Activated CD8-positive, alpha-beta T cell treated with anti-CD3 and anti-CD28 coated beads for 36 hours (primary cell): ENCODE results near the gene PGPEP1. TPM values are rescaled to one million over a fixed set of nuclear protein-coding genes. Genes with fewer than 3 reads are reported as not detected.

ENCODE experiments used
- ATAC-seq: fragments of 200-7000 bp; cut with Tn5 transposase; one replicate; pipeline ENCODE4 v1.10.0; 2021; ENCODE audit warnings: mild to moderate bottlenecking, moderate library complexity
- CTCF ChIA-PET: fragments of 350-600 bp; sonication (Branson Sonifier 250); formaldehyde crosslinking; loops from one replicate; lab custom pipeline; 2021; ENCODE audit warnings: antibody characterized with exemption; lab: Charles Lee
- POLR2A ChIA-PET: fragments of 350-600 bp; sonication (Branson Sonifier 250); formaldehyde crosslinking; loops from one replicate; lab custom pipeline; 2021; ENCODE audit warnings: antibody characterized with exemption; lab: Charles Lee
- DNase-seq: peaks from one replicate; pipeline ENCODE4 v3.0.0-alpha.2; 2020
- H3K27ac Mint-ChIP-seq: one replicate; pipeline ENCODE4 v1.8.0; 2021; ENCODE audit warnings: mild to moderate bottlenecking, mixed read lengths
- H3K27me3 Mint-ChIP-seq: one replicate; pipeline ENCODE4 v1.8.0; 2021; ENCODE audit warnings: mixed read lengths
- H3K36me3 Mint-ChIP-seq: one replicate; pipeline ENCODE4 v1.8.0; 2021; ENCODE audit warnings: low read depth, mixed read lengths
- H3K4me1 Mint-ChIP-seq: one replicate; pipeline ENCODE4 v1.8.0; 2021; ENCODE audit warnings: low read depth, mixed read lengths
- H3K4me3 Mint-ChIP-seq: one replicate; pipeline ENCODE4 v1.8.0; 2021; ENCODE audit warnings: mild to moderate bottlenecking, moderate library complexity, mixed read lengths
- H3K9me3 Mint-ChIP-seq: one replicate; pipeline ENCODE4 v1.8.0; 2021; ENCODE audit warnings: mixed read lengths
- CTCF ChIP-seq: fragments of 200-600 bp; IDR thresholded peaks from one replicate; pipeline ENCODE4 v1.8.0; 2022; ENCODE audit warnings: antibody characterized with exemption, mild to moderate bottlenecking
- intact Hi-C: fragments of 100-400 bp; cut with micrococcal nuclease; formaldehyde crosslinking; loops from one replicate; pipeline ENCODE4 v1.10.0; 2022
- total RNA-seq, 2 experiments: library from RNA; stranded (reverse); gene quantifications; one replicate each; pipeline ENCODE4 v1.2.3, GENCODE V29; 2021

PGPEP1 gene
- total RNA-seq, 2 experiments from 2014 or later = 21.7 to 23.9 TPM

GRCh38 chr19:18389726-18390064, 49.3 kb downstream of the PGPEP1 start:
- Mint-ChIP-seq H3K9me3 (no peaks in the 10 kb centered on the region), H3K27ac (no peak overlapping the region), H3K4me3 (no peak overlapping the region), H3K27me3 (peaks cover 35% of the 10 kb centered on the region), H3K4me1 (peaks cover 6% of the 10 kb centered on the region), H3K36me3 (no peaks in the 10 kb centered on the region)
- no peak for TF ChIP-seq CTCF
- ATAC-seq (no peak), DNase-seq (no peak)
- ChIA-PET CTCF (interaction anchor here (1.0 to 6.7 kb wide), 12 partner anchors 9 to 205 kb away, joined by 3 to 181 read pairs (median 14); partner anchors contain the start of genes LSM4 and SSBP4), POLR2A (interaction anchor here (1.0 to 2.1 kb wide), 5 partner anchors 10 to 110 kb away, joined by 3 to 5 read pairs (median 3); partner anchors contain the start of gene JUND)
- intact Hi-C loops = no loop called here

GRCh38 chr19:18390065-18390907, 49.9 kb downstream of the PGPEP1 start:
- DNase-seq (no peak), ATAC-seq (no peak)
- H3K4me1 Mint-ChIP-seq = peaks cover 6% of the 10 kb centered on the region
- POLR2A ChIA-PET = interaction anchor here (1.1 to 1.2 kb wide), 4 partner anchors 10 to 111 kb away, joined by 3 to 5 read pairs (median 3); no protein-coding TSS in a partner anchor
- TF ChIP-seq CTCF = no peak
- H3K9me3 Mint-ChIP-seq = no peaks in the 10 kb centered on the region
- CTCF ChIA-PET = interaction anchor here (1.4 to 6.7 kb wide), 7 partner anchors 11 to 112 kb away, joined by 4 to 181 read pairs (median 28); partner anchors contain the start of genes LSM4 and SSBP4
- no peak overlapping the region for H3K27ac Mint-ChIP-seq
- H3K27me3 Mint-ChIP-seq = peaks cover 34% of the 10 kb centered on the region
- H3K4me3 Mint-ChIP-seq = no peak overlapping the region
- H3K36me3 Mint-ChIP-seq = no peaks in the 10 kb centered on the region
- intact Hi-C loops = no loop called here

GRCh38 chr19:18391509-18392075, 51.2 kb downstream of the PGPEP1 start:
- intact Hi-C loops = no loop called here
- DNase-seq = no peak
- ChIA-PET POLR2A (interaction anchor here (1.2 kb wide), 1 partner anchor 111 kb away, joined by 3 read pairs; no protein-coding TSS in a partner anchor), CTCF (interaction anchor here (0.9 to 6.7 kb wide), 3 partner anchors 9 to 23 kb away, joined by 3 to 181 read pairs (median 4); partner anchors contain the start of gene SSBP4)
- peaks cover 6% of the 10 kb centered on the region for H3K4me1 Mint-ChIP-seq
- H3K36me3 Mint-ChIP-seq = no peaks in the 10 kb centered on the region
- H3K4me3 Mint-ChIP-seq = no peak overlapping the region
- no peak overlapping the region for H3K27ac Mint-ChIP-seq
- peaks cover 25% of the 10 kb centered on the region for H3K27me3 Mint-ChIP-seq
- no peak for TF ChIP-seq CTCF
- H3K9me3 Mint-ChIP-seq = no peaks in the 10 kb centered on the region
- ATAC-seq = no peak

GRCh38 chr19:18392417-18392816, 52.0 kb downstream of the PGPEP1 start:
- Mint-ChIP-seq H3K36me3 (no peaks in the 10 kb centered on the region), H3K27me3 (peaks cover 18% of the 10 kb centered on the region), H3K4me1 (peaks cover 6% of the 10 kb centered on the region), H3K27ac (no peak overlapping the region), H3K9me3 (no peaks in the 10 kb centered on the region), H3K4me3 (no peak overlapping the region)
- DNase-seq (no peak), ATAC-seq (no peak)
- CTCF ChIA-PET = interaction anchor here (0.7 to 0.9 kb wide), 2 partner anchors 18 to 140 kb away, joined by 3 to 4 read pairs; no protein-coding TSS in a partner anchor
- intact Hi-C loops = no loop called here
- POLR2A ChIA-PET = no interaction called here
- TF ChIP-seq CTCF = no peak
